PC-9 (cell line): ENCODE measurements around the gene PIK3IP1.

Experiments
- CTCF ChIP-seq: fragments of 200-600 bp; sonication (generic); conservative IDR thresholded peaks from 2 replicates; pipeline ENCODE4 v1.6.1; 2017; ENCODE audit warnings: mixed run types, antibody characterized with exemption, mild to moderate bottlenecking, moderate library complexity
- EZH2 ChIP-seq: fragments of 200-600 bp; sonication (generic); IDR thresholded peaks from 2 replicates; pipeline ENCODE4 v1.8.0; 2017; ENCODE audit warnings: antibody characterized with exemption, low read depth

- TF ChIP-seq CTCF: no peak
- TF ChIP-seq EZH2: no peak
Observed at GRCh38 chr22:31247726-31248125, 44.6 kb downstream of the PIK3IP1 start.
